Stimulated activated CD8-positive, alpha-beta memory T cell treated with anti-CD3 and anti-CD28 coated beads, Interleukin-4, amount 100 ng/mL, for 1 hour (primary cell): ENCODE measurements around the gene IL18BP.

Experiments
- DNase-seq, 2 donors: peaks; one replicate each; pipeline ENCODE4 v3.0.0-alpha.2; 2020; ENCODE audit warnings: low read depth in 2 of 2, low spot score in 1 of 2

IL18BP gene

GRCh38 chr11:71996517-71996916 is 2.2 kb upstream of the IL18BP start:
- no peak for DNase-seq

GRCh38 chr11:71996946-71997345 is 1.8 kb upstream of the IL18BP start:
- DNase-seq, result no peak

- no peak for DNase-seq
Measured at GRCh38 chr11:71997594-71997993, 1.1 kb upstream of the IL18BP start.

- DNase-seq, result no peak
Measured at GRCh38 chr11:71998061-71998460, 648 bp upstream of the IL18BP start.

GRCh38 chr11:71999362-71999761 is 653 bp downstream of the IL18BP start:
- no peak for DNase-seq

- DNase-seq, result no peak
Measured at GRCh38 chr11:71999798-72000197, 1.1 kb downstream of the IL18BP start.

GRCh38 chr11:72000202-72000867 is 1.6 kb downstream of the IL18BP start:
- no peak for DNase-seq

GRCh38 chr11:72001285-72001684 is 2.6 kb downstream of the IL18BP start:
- DNase-seq, result no peak

- DNase-seq, result no peak
Measured at GRCh38 chr11:72001834-72002591, 3.3 kb downstream of the IL18BP start.

GRCh38 chr11:72002841-72003775 is 4.4 kb downstream of the IL18BP start:
- no peak for DNase-seq

GRCh38 chr11:72003776-72004171 is 5.1 kb downstream of the IL18BP start:
- DNase-seq, result no peak

- DNase-seq, result no peak
Measured at GRCh38 chr11:72004515-72005346, 6.0 kb downstream of the IL18BP start.

- no peak for DNase-seq
Measured at GRCh38 chr11:72005347-72006260, 6.9 kb downstream of the IL18BP start.

GRCh38 chr11:72006309-72007088 is 7.8 kb downstream of the IL18BP start:
- DNase-seq, result no peak

GRCh38 chr11:72007089-72007476 is 8.4 kb downstream of the IL18BP start:
- no peak for DNase-seq

GRCh38 chr11:72007587-72007986 is 8.9 kb downstream of the IL18BP start:
- no peak for DNase-seq

GRCh38 chr11:72008728-72009127 is 10.0 kb downstream of the IL18BP start:
- DNase-seq, result no peak

- no peak for DNase-seq
Measured at GRCh38 chr11:72009156-72009555, 10.4 kb downstream of the IL18BP start.
